K562 (cell line): Measurements from ENCODE around the gene HRC. TPM values are rescaled to one million over a fixed set of nuclear protein-coding genes. Genes with fewer than 3 reads are reported as not detected.

Experiments
- ATF1 ChIP-seq, 2 experiments: fragments of 450-650 bp in 1 of 2; IDR thresholded peaks; 2 replicates each; pipeline ENCODE4 v1.6.1; 2016; ENCODE audit warnings: missing compliant biosample characterization in 1 of 2, missing genetic modification characterization in 1 of 2
- BCL6 ChIP-seq: fragments of 250-450 bp; sonication (Bioruptor Pico); IDR thresholded peaks from 2 replicates; pipeline ENCODE4 v1.4.0; 2020
- CUX1 ChIP-seq: fragments of 200-800 bp; sonication (Bioruptor generic); IDR thresholded peaks from 2 replicates; pipeline ENCODE4 v1.6.1; 2016; ENCODE audit warnings: missing genetic modification characterization, missing compliant biosample characterization
- GTF3C2 ChIP-seq: IDR thresholded peaks from 3 replicates; pipeline ENCODE4 v1.6.1; 2011; ENCODE audit warnings: borderline replicate concordance, mild to moderate bottlenecking, moderate library complexity; ENCODE audit not compliant: insufficient read length; ENCODE audit errors: extremely low read depth
- KDM2B ChIP-seq: fragments of 250-450 bp; sonication (Bioruptor Pico); IDR thresholded peaks from 2 replicates; pipeline ENCODE4 v1.8.0; 2021; ENCODE audit warnings: mild to moderate bottlenecking, moderate library complexity
- MBD2 ChIP-seq: sonication (generic); IDR thresholded peaks from 2 replicates; pipeline ENCODE4 v1.6.1; 2016; ENCODE audit warnings: low read depth, borderline replicate concordance
- MED1 ChIP-seq: sonication (generic); formaldehyde crosslinking; IDR thresholded peaks from 2 replicates; pipeline ENCODE4 v1.8.1; 2023; ENCODE audit warnings: missing genetic modification reagents, borderline replicate concordance
- NFRKB ChIP-seq: fragments of 450-650 bp; IDR thresholded peaks from 2 replicates; pipeline ENCODE4 v1.6.1; 2016; ENCODE audit warnings: low read depth
- PTTG1 ChIP-seq: fragments of 450-650 bp; IDR thresholded peaks from 2 replicates; pipeline ENCODE4 v1.6.1; 2016; ENCODE audit warnings: low read depth, mild to moderate bottlenecking, missing genetic modification characterization, missing compliant biosample characterization
- RBM25 ChIP-seq: fragments of 200-400 bp; formaldehyde crosslinking; IDR thresholded peaks from 2 replicates; pipeline ENCODE4 v1.6.1; 2018; ENCODE audit warnings: low read length, low read depth, moderate library complexity; ENCODE audit not compliant: severe bottlenecking
- SMARCC2 ChIP-seq: fragments of 450-650 bp; IDR thresholded peaks from 2 replicates; pipeline ENCODE4 v1.6.1; 2017; ENCODE audit warnings: antibody characterized with exemption, moderate library complexity, mild to moderate bottlenecking, low read depth
- SREBF2 ChIP-seq: sonication (generic); formaldehyde crosslinking; IDR thresholded peaks from 2 replicates; pipeline ENCODE4 v1.4.0; 2020; ENCODE audit warnings: mild to moderate bottlenecking, missing genetic modification reagents
- TAL1 ChIP-seq: fragments of 450-650 bp; IDR thresholded peaks from 2 replicates; pipeline ENCODE4 v1.6.1; 2016; ENCODE audit warnings: mild to moderate bottlenecking
- TCFL5 ChIP-seq: fragments of 250-450 bp; sonication (Bioruptor Pico); conservative IDR thresholded peaks from 2 replicates; pipeline ENCODE4 v1.6.1; 2021; ENCODE audit warnings: mild to moderate bottlenecking, moderate library complexity, matching md5 sums
- polyA plus RNA-seq, 8 experiments: library from polyadenylated mRNA; depleted of rRNA in 4 of 8; stranded (reverse) in 5 of 8; unstranded in 3 of 8; fragments of >200 nt; fragmentation: Nextera tagmentation in 2 of 8; fragmentation: Illumina TruSeq in 1 of 8; extraction: Ambion mirVana in 2 of 8; extraction: Trizol in 1 of 8; gene quantifications; 2 replicates each; pipeline versions ENCODE4 v1.2.1 to v1.2.3, GENCODE V29; 2011 to 2014; ENCODE audit warnings: inconsistent platforms in 1 of 8, missing spikeins in 1 of 8
- total RNA-seq, 7 experiments: library from RNA; depleted of rRNA in 6 of 7; stranded (reverse); fragments of >200 nt in 6 of 7; fragmentation: Illumina TruSeq in 2 of 7; extraction: Trizol in 2 of 7; gene quantifications; 2 replicates each; pipeline versions ENCODE4 v1.2.1 to v1.2.3, GENCODE V29; 2011 to 2021; ENCODE audit warnings: low replicate concordance in 1 of 7
- TF ChIP-seq, protein P1 (sequence below): fragments of 250-450 bp; sonication (Bioruptor Pico); IDR thresholded peaks from 2 replicates; pipeline ENCODE4 v1.5.0; 2021; ENCODE audit warnings: mild to moderate bottlenecking, borderline replicate concordance
- TF ChIP-seq, protein P2 (sequence below): sonication (generic); formaldehyde crosslinking; IDR thresholded peaks from 2 replicates; pipeline ENCODE4 v1.5.0; 2020; ENCODE audit warnings: missing genetic modification reagents

Gene HRC
- total and polyA plus RNA-seq, 9 of the 15 experiments (the other 6 are each of a cell fraction or from before 2014, with no cell fraction given) = 0.66 to 18.7 (median 13.1) TPM

DNA sequence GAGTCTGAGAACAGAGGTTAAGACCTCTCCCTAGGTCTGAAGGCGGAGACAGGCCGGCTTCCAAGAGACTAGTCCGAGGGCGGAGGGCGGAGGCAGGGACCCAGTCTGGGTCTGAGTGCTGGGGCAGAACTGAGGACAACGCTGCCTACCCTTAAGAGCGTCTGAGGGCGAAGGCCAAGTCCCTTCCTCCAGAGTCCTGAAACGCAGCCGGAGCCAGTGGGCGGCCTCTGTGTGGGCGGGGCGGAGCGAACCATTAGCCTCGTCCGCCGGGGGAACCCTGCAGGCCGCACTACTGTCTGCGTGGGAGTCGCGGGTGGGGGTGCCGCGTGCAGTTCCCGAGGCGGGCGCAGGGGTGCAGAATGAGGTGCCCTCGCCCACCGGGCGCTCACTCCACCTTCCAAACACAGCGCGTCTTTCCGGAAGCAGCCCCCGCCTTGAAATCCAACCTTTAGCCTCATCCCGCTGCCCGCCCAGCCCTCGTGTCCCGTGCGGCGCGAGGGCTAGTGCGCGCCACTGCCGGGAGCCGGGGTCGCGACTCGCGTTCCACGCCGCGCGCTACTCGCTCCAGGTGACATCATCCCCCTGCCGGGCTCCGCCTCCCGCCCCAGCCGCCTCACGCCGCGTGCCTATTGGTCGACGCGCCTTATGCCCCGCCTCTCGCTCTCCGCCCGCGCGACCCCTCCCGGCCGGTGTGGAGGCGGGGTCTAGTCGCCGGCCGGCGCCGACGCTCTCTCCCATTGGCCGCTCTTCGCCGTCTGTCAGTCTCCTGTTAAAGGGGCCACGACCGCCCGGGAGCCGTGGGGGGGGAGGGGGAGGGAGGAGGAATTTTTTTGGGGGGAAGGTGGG lies 36.4 kb downstream of the HRC start, which contains the start of gene C19orf73 (continued):
- TF ChIP-seq, protein P1, sequence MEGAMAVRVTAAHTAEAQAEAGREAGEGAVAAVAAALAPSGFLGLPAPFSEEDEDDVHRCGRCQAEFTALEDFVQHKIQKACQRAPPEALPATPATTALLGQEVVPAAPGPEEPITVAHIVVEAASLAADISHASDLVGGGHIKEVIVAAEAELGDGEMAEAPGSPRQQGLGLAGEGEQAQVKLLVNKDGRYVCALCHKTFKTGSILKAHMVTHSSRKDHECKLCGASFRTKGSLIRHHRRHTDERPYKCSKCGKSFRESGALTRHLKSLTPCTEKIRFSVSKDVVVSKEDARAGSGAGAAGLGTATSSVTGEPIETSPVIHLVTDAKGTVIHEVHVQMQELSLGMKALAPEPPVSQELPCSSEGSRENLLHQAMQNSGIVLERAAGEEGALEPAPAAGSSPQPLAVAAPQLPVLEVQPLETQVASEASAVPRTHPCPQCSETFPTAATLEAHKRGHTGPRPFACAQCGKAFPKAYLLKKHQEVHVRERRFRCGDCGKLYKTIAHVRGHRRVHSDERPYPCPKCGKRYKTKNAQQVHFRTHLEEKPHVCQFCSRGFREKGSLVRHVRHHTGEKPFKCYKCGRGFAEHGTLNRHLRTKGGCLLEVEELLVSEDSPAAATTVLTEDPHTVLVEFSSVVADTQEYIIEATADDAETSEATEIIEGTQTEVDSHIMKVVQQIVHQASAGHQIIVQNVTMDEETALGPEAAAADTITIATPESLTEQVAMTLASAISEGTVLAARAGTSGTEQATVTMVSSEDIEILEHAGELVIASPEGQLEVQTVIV = no peak
- TF ChIP-seq ATF1 (CRISPR knock-in tag; IDR thresholded peaks at IDR 0.05) = peak; percentile 15; the same call in 1 of the 2 replicates
- TF ChIP-seq ATF1 (tag; IDR thresholded peaks at IDR 0.05) = peak; percentile 92
- TF ChIP-seq SREBF2 = no peak
- no peak for TF ChIP-seq TCFL5 (CRISPR knock-in tag)
- no peak for TF ChIP-seq TAL1
- TF ChIP-seq KDM2B = no peak; the same call in 1 of the 2 replicates
- no peak for TF ChIP-seq CUX1 (CRISPR knock-in tag)
- peak; percentile 89 for TF ChIP-seq MBD2
- TF ChIP-seq MED1 (CRISPR knock-in tag) = no peak
- peak; percentile 99 for TF ChIP-seq RBM25
- no peak for TF ChIP-seq BCL6 (CRISPR knock-in tag)
- no peak for TF ChIP-seq NFRKB
- no peak for TF ChIP-seq PTTG1 (tag)
- TF ChIP-seq GTF3C2 = no peak
- no peak for TF ChIP-seq SMARCC2
- TF ChIP-seq, protein P2, sequence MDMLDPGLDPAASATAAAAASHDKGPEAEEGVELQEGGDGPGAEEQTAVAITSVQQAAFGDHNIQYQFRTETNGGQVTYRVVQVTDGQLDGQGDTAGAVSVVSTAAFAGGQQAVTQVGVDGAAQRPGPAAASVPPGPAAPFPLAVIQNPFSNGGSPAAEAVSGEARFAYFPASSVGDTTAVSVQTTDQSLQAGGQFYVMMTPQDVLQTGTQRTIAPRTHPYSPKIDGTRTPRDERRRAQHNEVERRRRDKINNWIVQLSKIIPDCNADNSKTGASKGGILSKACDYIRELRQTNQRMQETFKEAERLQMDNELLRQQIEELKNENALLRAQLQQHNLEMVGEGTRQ = no peak; the same call in 1 of the 2 replicates
